ENCODE data around the gene ORM1. TPM values are rescaled to one million over a fixed set of nuclear protein-coding genes. Genes with fewer than 3 reads are reported as not detected.
"Not testable (repeated sequence)": the region's sequence is repeated elsewhere in the genome, so short reads cannot be mapped to it uniquely, and the experiment has no call there.

ORM1 gene
- total RNA-seq, 1 donor from 2014 or later, result 9.2 TPM

- H3K4me3 ChIP-seq, result no peak overlapping the region
- intact Hi-C loops (cut with DNase I), result no loop called here
Measured at GRCh38 chr9:114324492-114324891, 1.6 kb downstream of the ORM1 start.

GRCh38 chr9:114324965-114325364, 2.1 kb downstream of the ORM1 start:
- ATAC-seq; DNase-seq; H3K27ac ChIP-seq; intact Hi-C loops (cut with DNase I); H3K27me3 ChIP-seq (ENCODE audit: low read depth); H3K4me3 ChIP-seq; H3K36me3 ChIP-seq; H3K4me1 ChIP-seq; H3K9me3 ChIP-seq: not testable (repeated sequence)

More at GRCh38 chr9:114324492-114324891, 1.6 kb downstream of the ORM1 start:
- DNase-seq, result no peak
- H3K9me3 ChIP-seq, result no peaks in the 10 kb centered on the region
- H3K4me1 ChIP-seq, result no peaks in the 10 kb centered on the region
- no peaks in the 10 kb centered on the region for H3K36me3 ChIP-seq
- no peaks in the 10 kb centered on the region for H3K27me3 ChIP-seq (ENCODE audit: low read depth)
- ATAC-seq, result no peak
- no peak overlapping the region for H3K27ac ChIP-seq
- TF ChIP-seq CTCF (IDR thresholded peaks at IDR 0.05), result no peak

- intact Hi-C loops (cut with DNase I); H3K36me3 ChIP-seq; ATAC-seq; H3K27me3 ChIP-seq (ENCODE audit: low read depth); H3K4me3 ChIP-seq; DNase-seq; H3K9me3 ChIP-seq; H3K4me1 ChIP-seq; H3K27ac ChIP-seq: not testable (repeated sequence)
Measured at GRCh38 chr9:114325684-114326254, 2.9 kb downstream of the ORM1 start.

GRCh38 chr9:114327749-114328148, 4.9 kb downstream of the ORM1 start:
- no peak for TF ChIP-seq CTCF (IDR thresholded peaks at IDR 0.05)
- H3K36me3 ChIP-seq, result no peaks in the 10 kb centered on the region
- H3K4me3 ChIP-seq, result no peak overlapping the region
- no peak for DNase-seq
- H3K9me3 ChIP-seq, result no peaks in the 10 kb centered on the region
- no peaks in the 10 kb centered on the region for H3K27me3 ChIP-seq (ENCODE audit: low read depth)
- ATAC-seq, result no peak
- H3K4me1 ChIP-seq, result no peaks in the 10 kb centered on the region
- intact Hi-C loops (cut with DNase I), result no loop called here
- H3K27ac ChIP-seq, result no peak overlapping the region

GRCh38 chr9:114328357-114328820, 5.5 kb downstream of the ORM1 start:
- H3K27me3 ChIP-seq (ENCODE audit: low read depth); DNase-seq; H3K4me1 ChIP-seq; H3K36me3 ChIP-seq; intact Hi-C loops (cut with DNase I); H3K4me3 ChIP-seq; H3K9me3 ChIP-seq: not testable (repeated sequence)
- peak in 1 of 2 donors; percentile 0 for ATAC-seq
- H3K27ac ChIP-seq, result peak overlapping the region; percentile 6

GRCh38 chr9:114328937-114329624, 6.2 kb downstream of the ORM1 start:
- intact Hi-C loops (cut with DNase I); H3K4me1 ChIP-seq; H3K9me3 ChIP-seq; H3K36me3 ChIP-seq; DNase-seq; H3K27me3 ChIP-seq (ENCODE audit: low read depth); H3K4me3 ChIP-seq: not testable (repeated sequence)
- ATAC-seq, result peak; percentile 27 to 60
- peak overlapping the region; percentile 6 for H3K27ac ChIP-seq

GRCh38 chr9:114329625-114330022, 6.7 kb downstream of the ORM1 start, which contains the start of gene ORM2:
ORM2 (plus strand) TSS chr9:114329869; CDS start chr9:114329905, 36 bp downstream.
- H3K27ac ChIP-seq, result peak within 1 kb of the TSS; percentile 6
- H3K4me3 ChIP-seq; H3K9me3 ChIP-seq; intact Hi-C loops (cut with DNase I); H3K27me3 ChIP-seq (ENCODE audit: low read depth); H3K36me3 ChIP-seq; DNase-seq; H3K4me1 ChIP-seq: not testable (repeated sequence)
- ATAC-seq, result peak; percentile 76 to 77

GRCh38 chr9:114330636-114331035, 7.7 kb downstream of the ORM1 start:
- Histone ChIP-seq H3K4me1 (no peaks in the 10 kb centered on the region), H3K4me3 (no peak overlapping the region), H3K36me3 (peaks cover 8% of the 10 kb centered on the region), H3K27ac (no peak overlapping the region), H3K9me3 (no peaks in the 10 kb centered on the region), H3K27me3 (ENCODE audit: low read depth) (no peaks in the 10 kb centered on the region)
- DNase-seq (no peak), ATAC-seq (no peak)
- intact Hi-C loops (cut with DNase I), result no loop called here
- TF ChIP-seq CTCF (IDR thresholded peaks at IDR 0.05), result no peak

- H3K27me3 ChIP-seq (ENCODE audit: low read depth); DNase-seq; H3K27ac ChIP-seq; ATAC-seq; H3K9me3 ChIP-seq; H3K4me1 ChIP-seq; H3K4me3 ChIP-seq; intact Hi-C loops (cut with DNase I): not testable (repeated sequence)
- H3K36me3 ChIP-seq, result peaks cover 16% of the 10 kb centered on the region
Measured at GRCh38 chr9:114331229-114332195, 8.6 kb downstream of the ORM1 start.

- H3K27ac ChIP-seq, result not testable (repeated sequence)
Measured at GRCh38 chr9:114332474-114333040, 9.7 kb downstream of the ORM1 start.

More at GRCh38 chr9:114332474-114333040, 9.7 kb downstream of the ORM1 start:
- H3K27me3 ChIP-seq (ENCODE audit: low read depth); intact Hi-C loops (cut with DNase I); H3K4me3 ChIP-seq; H3K9me3 ChIP-seq; DNase-seq; H3K4me1 ChIP-seq; ATAC-seq: not testable (repeated sequence)
- H3K36me3 ChIP-seq, result peaks cover 27% of the 10 kb centered on the region
